ENCODE results near the gene CTNND1. TPM values are rescaled to one million over a fixed set of nuclear protein-coding genes. Genes with fewer than 3 reads are reported as not detected.

Gene CTNND1
- total and polyA plus RNA-seq, 2 of the 8 experiments (the other 6 are each of a cell fraction or from before 2014, with no cell fraction given) = 91.9 to 164 TPM

DNA sequence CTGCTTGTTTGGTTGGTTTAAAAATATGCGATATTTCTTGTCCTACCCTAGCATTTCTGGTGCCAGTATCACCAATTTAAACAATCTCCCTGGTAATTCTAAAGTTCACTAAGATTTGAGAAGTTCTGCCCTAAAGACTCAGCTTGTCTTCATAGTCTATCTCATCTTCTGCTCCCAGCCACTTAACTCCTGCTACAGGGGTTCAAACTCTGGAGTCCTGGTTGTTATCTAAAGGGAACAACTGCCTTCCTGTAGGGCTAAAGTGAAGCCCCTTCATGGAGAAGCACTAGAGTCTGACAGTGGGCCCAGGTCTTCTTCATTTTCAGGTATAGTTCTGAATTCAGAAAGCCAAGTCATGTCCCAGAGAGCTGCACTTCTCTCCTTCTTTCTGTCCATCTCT, 73.2 kb downstream of the CTNND1 start:
- Histone ChIP-seq H4K5ac (ENCODE audit: insufficient read length, low read depth, low read length) (no peak overlapping the region), H4K8ac (ENCODE audit: extremely low read depth, insufficient read depth, low read length) (no peak overlapping the region), H3K18ac (ENCODE audit: extremely low read depth, low read length) (no peak overlapping the region), H3K9me3 (ENCODE audit: insufficient read depth in 2 of 2, low read depth in 1 of 2, low read length in 1 of 2) (no peaks in the 10 kb centered on the region), H2BK120ac (replicated peaks; ENCODE audit: low read depth, low read length) (no peak overlapping the region), H3K23ac (ENCODE audit: insufficient read length) (no peak overlapping the region), H2BK20ac (ENCODE audit: low read length) (no peak overlapping the region), H2AFZ (ENCODE audit: low read length) (no peak overlapping the region), H2AK5ac (ENCODE audit: low read depth, low read length) (no peak overlapping the region), H4K20me1 (replicated peaks in 1 of 2; ENCODE audit: control insufficient read depth in 1 of 2, insufficient read depth in 2 of 2, low read length in 2 of 2) (no peaks in the 10 kb centered on the region), H3K4ac (replicated peaks; ENCODE audit: insufficient read length, low read depth, low read length) (no peak overlapping the region), H3K4me3 (ENCODE audit: extremely low read depth in 1 of 4, insufficient read depth in 2 of 4, low read depth in 3 of 4, low read length in 4 of 4) (no peak overlapping the region), H3K27ac (ENCODE audit: low read depth, low read length) (no peak overlapping the region), H3K4me2 (ENCODE audit: insufficient read depth in 1 of 2, low read depth in 2 of 2, low read length in 2 of 2) (no peak overlapping the region), H3K36me3 (ENCODE audit: control insufficient read depth in 2 of 4, insufficient read depth in 4 of 4, low read length in 3 of 4) (no peaks in the 10 kb centered on the region), H3K23me2 (ENCODE audit: low read depth, low read length) (no peaks in the 10 kb centered on the region), H2BK15ac (ENCODE audit: low read length) (no peak overlapping the region), H2BK12ac (ENCODE audit: low read depth, low read length) (no peak overlapping the region), H3K4me1 (replicated peaks in 1 of 4; ENCODE audit: control insufficient read depth in 3 of 4, insufficient read depth in 4 of 4, low read length in 3 of 4) (peaks cover 0 to 3% (median 0%) of the 10 kb centered on the region in 4 experiments; a peak in 1 of 7 replicates), H3K79me1 (ENCODE audit: low read depth, low read length) (no peaks in the 10 kb centered on the region), H3K14ac (ENCODE audit: insufficient read length) (no peak overlapping the region), H3K9ac (replicated peaks in 1 of 4; ENCODE audit: extremely low read depth in 1 of 4, low read depth in 3 of 4, low read length in 3 of 4) (no peak overlapping the region), H2BK5ac (ENCODE audit: low read depth, low read length) (no peak overlapping the region), H3K79me2 (ENCODE audit: control insufficient read depth in 1 of 2, insufficient read depth in 2 of 2, low read length in 2 of 2) (no peaks in the 10 kb centered on the region), H3K56ac (replicated peaks; ENCODE audit: insufficient read length, low read depth, low read length) (no peak overlapping the region), H4K91ac (replicated peaks; ENCODE audit: insufficient read length, low read length) (no peak overlapping the region), H3K27me3 (replicated peaks in 1 of 4; ENCODE audit: control insufficient read depth in 3 of 4, extremely low read depth in 1 of 4, insufficient read depth in 3 of 4, low read length in 3 of 4) (no peaks in the 10 kb centered on the region)
- no peak for TF ChIP-seq NRF1 (IDR thresholded peaks at IDR 0.05; ENCODE audit: low read depth, low read length)
- no peak for TF ChIP-seq BACH1 (IDR thresholded peaks at IDR 0.05; ENCODE audit: low read length)
- TF ChIP-seq HDAC6 (IDR thresholded peaks at IDR 0.05; ENCODE audit: low read depth, low read length) = no peak
- CTCF ChIA-PET (ENCODE audit: partially characterized antibody) = interaction anchor here (0.8 kb wide), 1 partner anchor 226 kb away, joined by 3 read pairs; no protein-coding TSS in a partner anchor
- POLR2A ChIA-PET (ENCODE audit: partially characterized antibody) = interaction anchor here (1.3 to 2.2 kb wide), 2 partner anchors 9 to 10 kb away, joined by 5 to 9 read pairs; no protein-coding TSS in a partner anchor
- no peak for FAIRE-seq
- DNase-seq (ENCODE audit: low read depth in 1 of 2, low spot score in 2 of 2) = no peak
- WGBS, 2 experiments (ENCODE audit: extremely low coverage in 1 of 2, insufficient coverage in 1 of 2, insufficient read length in 1 of 2, insufficient replicate concordance in 2 of 2, low coverage in 1 of 2, low lambda C conversion rate in 2 of 2, missing lambda C conversion rate in 1 of 2) = 95% methylated on average over 1 of the region's 1 CpG; no CpG with 5 or more reads in 1 of the 2 experiments
